Frontal cortex (tissue), 4 donors: ENCODE measurements around the gene TRABD. TPM values are rescaled to one million over a fixed set of nuclear protein-coding genes. Genes with fewer than 3 reads are reported as not detected.
A peak's percentile ranks its signal among the peaks of the same experiment; 100 is the strongest.

Experiments used
- DNase-seq, 2 donors: peaks; one replicate each; pipeline ENCODE4 v3.0.0; 2012; ENCODE audit warnings: low spot score in 2 of 2
- FAIRE-seq: peaks from 2 replicates; lab custom pipeline; 2012; peaks lifted over from hg19 to GRCh38; lab: Jason Lieb, UNC
- total RNA-seq: library from RNA; depleted of rRNA; stranded (reverse); fragments of >200 nt; gene quantifications from one replicate; pipeline ENCODE4 v1.2.3, GENCODE V29; 2014
- donor health status: control.
- donor health status: control.
- donor health status: control.

The TRABD gene
- total RNA-seq, 1 donor from 2014 or later = 4.9 TPM

DNA sequence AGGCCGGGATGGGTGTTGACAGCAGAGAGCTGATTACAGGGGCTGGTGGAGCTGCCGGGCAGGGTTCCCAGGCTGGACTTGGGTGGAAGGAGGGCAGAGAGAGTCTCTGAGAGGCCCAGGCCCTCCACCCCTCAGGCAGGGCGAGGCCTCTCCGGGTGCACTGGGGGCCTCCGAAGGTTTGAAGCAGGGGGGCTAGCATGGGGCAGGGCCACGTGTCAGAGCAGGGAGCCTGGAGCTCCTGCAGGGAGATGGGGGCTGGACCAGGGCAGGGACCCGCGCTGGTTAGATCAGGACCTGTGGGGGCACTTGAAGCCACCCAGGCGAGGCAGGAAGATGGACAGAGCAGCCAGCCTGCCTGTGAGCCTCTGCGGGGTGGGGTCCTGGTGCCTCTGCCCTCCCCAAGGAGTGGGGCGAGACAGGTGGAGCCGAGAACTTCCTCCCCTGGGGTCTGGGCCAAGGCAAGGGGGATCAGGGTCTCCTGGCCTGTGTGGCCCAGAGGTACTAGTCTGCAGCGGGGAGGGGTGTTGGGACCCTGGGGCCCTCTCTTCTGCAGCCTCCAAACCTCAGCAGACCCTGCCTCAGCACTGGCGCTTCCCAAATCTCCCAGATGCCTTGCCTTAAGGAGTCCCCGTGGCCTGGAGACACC is 14.3 kb upstream of the TRABD start:
- no peak for DNase-seq
- FAIRE-seq = no peak

- DNase-seq = no peak
- FAIRE-seq = no peak
Observed at GRCh38 chr22:50171965-50172421, 13.7 kb upstream of the TRABD start.

GRCh38 chr22:50173311-50173982 is 12.3 kb upstream of the TRABD start:
- no peak for FAIRE-seq
- no peak for DNase-seq

GRCh38 chr22:50173983-50174355 is 11.7 kb upstream of the TRABD start:
- no peak for FAIRE-seq
- no peak for DNase-seq

DNA sequence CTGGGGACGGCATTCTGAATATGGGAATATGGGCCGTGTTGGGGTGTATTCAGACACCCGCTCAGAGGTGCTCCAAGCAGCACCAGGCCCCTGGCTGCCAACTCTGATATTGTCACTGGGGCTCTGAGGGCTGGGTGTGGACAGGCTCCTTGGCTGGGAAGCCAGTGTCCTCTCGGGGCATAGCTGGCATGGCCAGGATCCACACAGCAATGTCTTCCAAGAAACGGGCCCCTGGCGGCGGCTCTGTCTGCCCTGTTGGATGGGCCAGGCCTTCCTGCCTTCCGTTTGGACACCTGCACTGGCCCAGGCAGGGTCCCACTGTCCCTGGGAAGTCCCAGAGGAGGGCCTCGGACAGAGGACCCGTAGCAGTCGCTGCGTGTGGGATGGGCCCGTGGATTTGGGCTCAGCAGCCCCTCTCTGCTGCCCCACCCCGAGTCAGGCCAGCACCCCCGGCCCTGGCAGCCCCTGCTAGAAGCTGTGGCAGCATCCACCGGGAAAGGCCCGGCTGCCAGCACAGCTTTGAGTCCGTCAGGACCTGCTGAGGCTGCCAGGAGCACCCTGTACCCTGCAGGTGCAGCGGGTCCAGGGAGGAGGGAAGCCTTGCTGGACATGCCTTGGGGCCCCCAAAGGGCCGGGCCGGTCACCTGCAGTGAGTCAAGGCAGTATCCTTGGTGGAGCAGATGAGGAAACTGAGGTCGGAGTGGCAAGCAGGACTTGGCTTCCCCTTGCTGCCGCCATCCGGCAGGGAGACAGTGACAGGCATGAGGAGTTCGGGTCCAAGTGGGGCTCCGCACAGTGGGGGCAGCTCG is 11.1 kb upstream of the TRABD start:
- no peak for DNase-seq

DNA sequence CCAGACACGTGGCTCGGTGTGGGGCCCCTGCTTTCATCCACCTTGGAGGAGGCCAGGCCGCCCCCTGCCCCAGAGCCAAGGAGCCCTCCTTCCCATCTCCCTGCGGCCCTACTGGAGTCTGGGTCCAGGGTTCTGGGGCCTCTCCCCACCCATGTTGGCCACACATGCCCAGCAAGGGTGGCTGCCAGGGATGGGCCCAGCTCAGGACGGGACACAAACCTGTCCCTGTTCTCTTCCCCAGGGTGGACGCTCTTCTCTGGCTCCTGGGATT is 10.6 kb upstream of the TRABD start:
- no peak for FAIRE-seq

More for the DNA sequence above, 11.1 kb upstream of the TRABD start:
- FAIRE-seq = no peak

GRCh38 chr22:50175921-50176849 is 9.5 kb upstream of the TRABD start:
- FAIRE-seq = no peak
- DNase-seq = no peak

More for the DNA sequence above, 10.6 kb upstream of the TRABD start:
- no peak for DNase-seq

DNA sequence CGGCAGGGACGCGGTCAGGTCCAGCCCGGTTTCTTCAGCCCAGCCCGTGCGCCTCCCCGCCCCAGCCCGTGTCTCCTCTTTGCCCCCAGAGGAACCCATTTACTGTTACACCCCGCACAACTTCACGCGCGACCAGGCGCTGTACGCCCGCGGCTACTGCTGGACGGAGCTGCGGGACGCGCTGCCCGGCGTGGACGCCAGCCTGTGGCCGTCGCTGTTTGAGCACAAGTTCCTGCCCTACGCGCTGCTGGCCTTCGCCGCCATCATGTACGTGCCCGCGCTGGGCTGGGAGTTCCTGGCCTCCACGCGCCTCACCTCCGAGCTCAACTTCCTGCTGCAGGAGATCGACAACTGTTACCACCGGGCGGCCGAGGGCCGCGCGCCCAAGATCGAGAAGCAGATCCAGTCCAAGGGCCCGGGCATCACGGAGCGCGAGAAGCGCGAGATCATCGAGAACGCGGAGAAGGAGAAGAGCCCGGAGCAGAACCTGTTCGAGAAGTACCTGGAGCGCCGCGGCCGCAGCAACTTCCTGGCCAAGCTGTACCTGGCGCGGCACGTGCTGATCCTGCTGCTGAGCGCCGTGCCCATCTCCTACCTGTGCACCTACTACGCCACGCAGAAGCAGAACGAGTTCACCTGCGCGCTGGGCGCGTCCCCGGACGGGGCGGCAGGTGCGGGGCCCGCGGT is 8.7 kb upstream of the TRABD start:
- no peak for FAIRE-seq
- DNase-seq = no peak

DNA sequence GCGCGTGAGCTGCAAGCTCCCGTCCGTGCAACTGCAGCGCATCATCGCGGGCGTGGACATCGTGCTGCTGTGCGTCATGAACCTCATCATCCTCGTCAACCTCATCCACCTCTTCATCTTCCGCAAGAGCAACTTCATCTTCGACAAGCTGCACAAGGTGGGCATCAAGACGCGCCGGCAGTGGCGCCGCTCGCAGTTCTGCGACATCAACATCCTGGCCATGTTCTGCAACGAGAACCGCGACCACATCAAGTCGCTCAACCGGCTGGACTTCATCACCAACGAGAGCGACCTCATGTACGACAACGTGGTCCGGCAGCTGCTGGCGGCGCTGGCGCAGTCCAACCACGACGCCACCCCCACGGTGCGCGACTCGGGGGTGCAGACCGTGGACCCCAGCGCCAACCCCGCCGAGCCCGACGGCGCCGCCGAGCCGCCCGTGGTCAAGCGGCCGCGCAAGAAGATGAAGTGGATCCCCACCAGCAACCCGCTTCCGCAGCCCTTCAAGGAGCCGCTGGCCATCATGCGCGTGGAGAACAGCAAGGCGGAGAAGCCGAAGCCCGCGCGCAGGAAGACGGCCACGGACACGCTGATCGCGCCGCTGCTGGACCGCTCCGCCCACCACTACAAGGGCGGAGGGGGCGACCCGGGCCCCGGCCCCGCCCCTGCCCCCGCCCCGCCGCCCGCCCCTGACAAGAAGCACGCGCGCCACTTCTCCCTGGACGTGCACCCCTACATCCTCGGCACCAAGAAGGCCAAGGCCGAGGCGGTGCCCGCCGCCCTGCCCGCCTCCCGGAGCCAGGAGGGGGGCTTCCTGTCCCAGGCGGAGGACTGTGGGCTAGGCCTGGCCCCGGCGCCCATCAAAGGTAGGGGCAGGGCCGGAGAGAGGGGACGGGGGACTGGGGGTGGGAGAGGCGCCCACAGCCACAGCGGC is 7.9 kb upstream of the TRABD start:
- peak in 1 of 2 donors; percentile 33 for DNase-seq
- no peak for FAIRE-seq

DNA sequence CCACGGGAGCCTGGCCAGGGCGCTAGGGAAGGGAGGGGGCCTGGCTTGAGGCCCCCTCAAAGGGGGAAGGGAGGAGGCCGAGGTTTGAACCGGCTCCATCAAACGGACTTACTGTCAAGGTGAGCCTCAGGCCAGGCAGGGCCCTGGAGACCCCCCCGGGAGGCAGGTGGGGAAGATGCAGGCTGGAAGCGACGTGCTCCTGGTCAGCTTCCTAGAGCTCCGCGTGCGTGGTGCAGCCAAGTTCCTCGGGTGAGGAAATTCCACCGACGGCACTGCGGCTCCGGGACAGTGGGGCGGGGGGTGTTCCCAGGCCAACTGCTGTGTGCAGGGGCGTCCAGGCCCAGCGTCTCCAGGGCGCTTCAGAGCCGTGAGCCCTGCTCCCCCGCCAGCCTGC is 7.2 kb upstream of the TRABD start:
- FAIRE-seq = no peak
- peak in 1 of 2 donors; percentile 42 for DNase-seq

DNA sequence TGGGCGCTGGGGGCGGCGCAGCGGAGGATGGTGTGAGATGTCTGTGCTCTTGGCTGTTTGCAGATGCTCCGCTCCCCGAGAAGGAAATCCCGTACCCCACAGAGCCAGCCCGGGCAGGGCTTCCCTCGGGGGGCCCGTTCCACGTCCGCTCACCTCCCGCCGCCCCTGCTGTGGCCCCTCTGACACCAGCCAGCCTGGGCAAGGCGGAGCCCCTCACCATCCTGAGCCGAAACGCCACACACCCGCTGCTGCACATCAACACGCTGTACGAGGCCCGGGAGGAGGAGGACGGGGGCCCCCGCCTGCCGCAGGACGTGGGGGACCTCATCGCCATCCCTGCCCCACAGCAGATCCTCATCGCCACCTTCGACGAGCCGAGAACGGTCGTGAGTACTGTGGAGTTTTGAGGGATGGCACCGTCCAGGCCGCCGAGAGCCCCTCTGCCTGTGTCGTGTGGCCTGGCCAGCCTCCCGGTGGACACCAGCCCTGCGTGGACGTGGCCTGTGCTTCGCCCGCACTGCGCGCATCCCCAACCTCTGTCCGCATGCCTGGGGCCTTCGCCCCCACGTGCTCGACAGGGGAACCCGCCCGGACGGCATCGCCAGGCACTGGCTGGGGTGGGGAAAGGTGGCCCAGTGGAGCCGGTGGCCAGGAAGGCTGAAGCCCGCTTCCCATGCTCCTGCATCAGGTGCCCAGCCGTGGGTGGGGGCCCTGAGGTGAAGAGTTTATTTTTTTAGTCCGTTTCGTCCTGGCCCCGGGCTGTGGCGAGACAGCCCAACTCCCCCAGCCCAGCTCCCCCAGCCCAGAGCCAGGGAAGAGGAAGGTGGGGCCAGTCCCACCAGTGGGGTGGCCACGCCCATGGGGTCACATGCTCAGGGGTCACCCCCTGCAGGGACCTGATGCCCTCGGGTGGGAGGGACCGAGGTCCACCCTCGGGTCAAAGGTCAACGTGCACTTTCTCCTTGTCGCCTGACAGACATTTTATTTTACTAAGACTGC is 6.5 kb upstream of the TRABD start:
- peak in 1 of 2 donors; percentile 17 for DNase-seq
- no peak for FAIRE-seq

- DNase-seq (no peak), FAIRE-seq (no peak)
Observed at GRCh38 chr22:50179937-50180726, 5.6 kb upstream of the TRABD start.

- no peak for FAIRE-seq
- DNase-seq = no peak
Observed at GRCh38 chr22:50180727-50181521, 4.8 kb upstream of the TRABD start.

GRCh38 chr22:50182176-50183081 is 3.3 kb upstream of the TRABD start:
- DNase-seq (peak in 1 of 2 donors; percentile 41), FAIRE-seq (no peak)
